ENCODE measurements around the gene SLC25A13. TPM values are rescaled to one million over a fixed set of nuclear protein-coding genes. Genes with fewer than 3 reads are reported as not detected.

The SLC25A13 gene
- total RNA-seq, 4 donors from 2014 or later, result 2.3 to 53.0 (median 39.3) TPM

- intact Hi-C loops (cut with DNase I; ENCODE audit: low total_unique reads), result no loop called here
- Histone ChIP-seq H3K27ac (no peak overlapping the region), H3K27me3 (no peaks in the 10 kb centered on the region), H3K36me3 (no peaks in the 10 kb centered on the region), H3K4me1 (no peaks in the 10 kb centered on the region), H3K9me3 (no peaks in the 10 kb centered on the region), H3K4me3 (no peak overlapping the region)
- no peak for TF ChIP-seq CTCF (IDR thresholded peaks at IDR 0.05)
- TF ChIP-seq POLR2A (IDR thresholded peaks at IDR 0.05), result no peak
- DNase-seq, result no peak
Observed at GRCh38 chr7:96202102-96202501, 119.8 kb downstream of the SLC25A13 start.

- TF ChIP-seq POLR2A (IDR thresholded peaks at IDR 0.05) (no peak), CTCF (IDR thresholded peaks at IDR 0.05) (no peak)
- no peak for DNase-seq
- Histone ChIP-seq H3K4me3 (no peak overlapping the region), H3K36me3 (no peaks in the 10 kb centered on the region), H3K4me1 (no peaks in the 10 kb centered on the region), H3K27ac (no peak overlapping the region), H3K9me3 (no peaks in the 10 kb centered on the region), H3K27me3 (no peaks in the 10 kb centered on the region)
- intact Hi-C loops (cut with DNase I; ENCODE audit: low total_unique reads), result no loop called here
Observed at GRCh38 chr7:96200740-96201139, 121.2 kb downstream of the SLC25A13 start.

- H3K27me3 ChIP-seq, result no peaks in the 10 kb centered on the region
- no peaks in the 10 kb centered on the region for H3K9me3 ChIP-seq
- no peaks in the 10 kb centered on the region for H3K36me3 ChIP-seq
- DNase-seq, result no peak
- intact Hi-C loops (cut with DNase I; ENCODE audit: low total_unique reads), result no loop called here
- no peak overlapping the region for H3K27ac ChIP-seq
- TF ChIP-seq CTCF (IDR thresholded peaks at IDR 0.05), result no peak
- TF ChIP-seq POLR2A (IDR thresholded peaks at IDR 0.05), result no peak
- no peaks in the 10 kb centered on the region for H3K4me1 ChIP-seq
- H3K4me3 ChIP-seq, result no peak overlapping the region
Observed at GRCh38 chr7:96199421-96199820, 122.5 kb downstream of the SLC25A13 start.

GRCh38 chr7:96198047-96198636 lies 123.8 kb downstream of the SLC25A13 start:
- H3K4me1 ChIP-seq, result no peaks in the 10 kb centered on the region
- H3K27me3 ChIP-seq, result no peaks in the 10 kb centered on the region
- DNase-seq, result no peak
- TF ChIP-seq POLR2A (IDR thresholded peaks at IDR 0.05) (no peak), CTCF (IDR thresholded peaks at IDR 0.05) (no peak)
- H3K36me3 ChIP-seq, result no peaks in the 10 kb centered on the region
- no peak overlapping the region for H3K4me3 ChIP-seq
- intact Hi-C loops (cut with DNase I; ENCODE audit: low total_unique reads), result no loop called here
- H3K27ac ChIP-seq, result no peak overlapping the region
- no peaks in the 10 kb centered on the region for H3K9me3 ChIP-seq

GRCh38 chr7:96196676-96197075 lies 125.2 kb downstream of the SLC25A13 start:
- no peaks in the 10 kb centered on the region for H3K27me3 ChIP-seq
- no peak for TF ChIP-seq CTCF (IDR thresholded peaks at IDR 0.05)
- TF ChIP-seq POLR2A (IDR thresholded peaks at IDR 0.05), result no peak
- DNase-seq, result no peak
- H3K27ac ChIP-seq, result no peak overlapping the region
- intact Hi-C loops (cut with DNase I; ENCODE audit: low total_unique reads), result no loop called here
- no peaks in the 10 kb centered on the region for H3K36me3 ChIP-seq
- H3K4me1 ChIP-seq, result no peaks in the 10 kb centered on the region
- no peak overlapping the region for H3K4me3 ChIP-seq
- H3K9me3 ChIP-seq, result no peaks in the 10 kb centered on the region

Data from uterus (tissue), 4 donors.